CD4-positive, alpha-beta T cell treated with Interferon alpha-2 for 1 hour (primary cell): ENCODE measurements around the gene CYP3A7.
"Not testable (repeated sequence)": the region's sequence is repeated elsewhere in the genome, so short reads cannot be mapped to it uniquely, and the experiment has no call there.

ENCODE experiments used
- DNase-seq, 2 donors: peaks; one replicate each; pipeline ENCODE4 v3.0.0-alpha.2; 2020 to 2022

The CYP3A7 gene

DNA sequence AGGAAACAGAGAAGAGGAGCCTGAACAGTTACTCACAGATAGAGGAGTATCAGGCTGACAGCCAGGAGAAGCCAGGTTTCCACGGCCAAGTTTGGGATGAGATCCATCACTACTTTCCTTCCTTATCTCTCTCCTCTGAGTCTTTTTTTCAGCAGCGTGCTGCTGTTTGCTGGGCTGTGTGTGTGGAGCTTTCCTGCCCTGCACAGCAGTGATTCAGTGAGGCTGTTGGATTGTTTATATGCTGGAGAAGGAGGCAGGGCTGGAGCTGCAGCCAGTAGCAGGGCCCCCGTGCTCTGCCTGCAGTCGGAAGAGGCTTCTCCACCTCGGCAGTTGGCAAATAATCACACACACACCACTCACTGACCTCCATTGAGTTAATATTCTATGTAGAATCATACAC is at the start of gene CYP3A7:
Gene CYP3A7 (minus strand): TSS at position 210 of the 400 bp plus-strand sequence. CDS start 103 bp downstream, at position 107.
- no peak for DNase-seq

DNA sequence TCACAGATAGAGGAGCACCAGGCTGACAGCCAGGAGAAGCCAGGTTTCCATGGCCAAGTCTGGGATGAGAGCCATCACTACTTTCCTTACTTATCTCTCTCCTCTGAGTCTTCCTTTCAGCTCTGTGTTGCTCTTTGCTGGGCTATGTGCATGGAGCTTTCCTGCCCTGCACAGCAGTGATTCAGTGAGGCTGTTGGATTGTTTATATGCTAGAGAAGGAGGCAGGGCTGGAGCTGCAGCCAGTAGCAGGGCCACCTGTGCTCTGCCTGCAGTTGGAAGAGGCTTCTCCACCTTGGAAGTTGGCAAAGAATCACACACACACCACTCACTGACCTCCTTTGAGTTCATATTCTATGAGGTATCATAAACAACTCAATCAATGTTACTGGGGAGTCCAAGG is 49.0 kb upstream of the CYP3A7 start, which contains the start of gene CYP3A4:
Gene CYP3A4 (minus strand): TSS at position 178 of the 400 bp plus-strand sequence. CDS start 103 bp downstream, at position 75.
- no peak for DNase-seq

DNA sequence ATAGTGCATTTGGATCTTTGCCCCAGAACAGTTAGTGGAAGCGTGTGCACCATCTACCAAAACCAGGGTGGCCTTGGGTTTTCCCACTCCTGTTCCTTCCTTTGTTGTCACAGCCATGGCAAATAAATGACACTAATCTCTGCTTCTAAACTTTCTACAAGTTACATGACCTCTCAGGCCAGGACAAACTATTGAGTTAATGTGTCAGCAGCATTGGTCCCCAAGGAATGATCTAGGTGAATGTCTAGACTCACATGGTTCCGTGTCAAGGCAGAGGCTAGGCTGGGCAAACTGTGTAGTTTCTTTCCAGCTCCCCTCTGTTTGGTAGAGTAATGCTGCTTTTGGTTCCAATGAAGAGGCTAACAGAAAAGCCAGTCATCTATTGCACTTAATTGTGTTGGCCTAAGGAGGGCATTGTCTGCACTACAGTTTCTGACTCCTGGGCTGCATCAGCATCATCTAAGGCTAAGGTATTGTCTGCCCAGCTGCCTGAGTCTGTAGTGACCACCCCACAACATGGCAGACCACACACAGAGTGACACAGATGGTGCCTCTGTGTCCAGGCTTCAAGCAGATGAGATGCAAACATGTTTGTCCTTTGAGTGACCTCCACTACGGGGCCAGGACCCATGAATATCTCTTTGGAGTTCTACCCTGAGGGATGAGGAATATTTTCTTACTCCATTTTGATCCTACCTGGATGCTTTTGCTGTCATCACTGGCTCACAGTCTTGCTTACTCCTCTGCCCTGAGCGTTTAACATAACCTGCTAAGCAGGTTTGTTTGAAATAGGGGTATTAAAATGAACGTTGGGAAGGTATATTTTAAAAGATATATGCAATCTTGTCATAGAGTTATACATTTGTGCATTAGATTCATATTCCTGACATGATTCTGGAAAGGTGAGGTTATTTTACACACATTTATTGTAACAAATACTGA is 47.3 kb upstream of the CYP3A7 start:
- DNase-seq: no peak

DNA sequence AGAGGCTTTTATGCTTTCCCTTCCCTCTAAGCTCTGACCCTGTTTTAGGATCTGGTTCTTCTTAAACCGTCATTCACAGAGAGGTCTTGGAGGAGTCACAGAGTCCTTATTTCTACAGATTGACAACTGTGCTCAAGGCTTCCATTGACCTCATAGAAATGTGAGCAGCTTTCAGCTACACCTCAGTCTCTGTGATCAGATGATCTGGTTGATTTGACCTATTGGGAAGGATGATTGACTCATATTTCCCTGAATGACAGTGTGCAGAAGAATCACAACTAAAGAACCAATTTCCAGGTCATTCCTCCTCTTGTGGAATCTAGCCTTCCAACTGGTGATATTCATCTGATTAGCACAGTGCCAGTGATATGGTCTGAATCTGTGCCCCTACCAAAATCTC is 45.6 kb upstream of the CYP3A7 start:
- no peak for DNase-seq

DNA sequence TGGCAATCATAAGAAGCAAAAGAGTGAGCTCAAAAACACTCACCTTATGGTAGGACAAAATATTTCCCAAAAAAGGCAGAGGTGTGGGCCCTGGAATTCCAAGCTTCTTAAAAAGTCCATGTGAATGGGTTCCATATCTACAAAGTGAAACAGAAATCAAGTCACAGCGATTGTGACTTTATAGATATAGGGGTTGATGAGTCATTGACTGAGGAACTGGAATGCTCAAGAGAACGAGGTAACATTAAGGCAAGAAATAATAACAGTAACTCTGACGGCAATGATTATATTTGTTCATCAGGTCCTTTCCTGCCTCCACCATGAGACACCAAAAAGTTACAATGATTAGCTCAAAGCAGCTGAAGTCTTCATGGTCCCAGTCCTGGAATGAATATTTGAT is 45.0 kb upstream of the CYP3A7 start:
- no peak for DNase-seq

DNA sequence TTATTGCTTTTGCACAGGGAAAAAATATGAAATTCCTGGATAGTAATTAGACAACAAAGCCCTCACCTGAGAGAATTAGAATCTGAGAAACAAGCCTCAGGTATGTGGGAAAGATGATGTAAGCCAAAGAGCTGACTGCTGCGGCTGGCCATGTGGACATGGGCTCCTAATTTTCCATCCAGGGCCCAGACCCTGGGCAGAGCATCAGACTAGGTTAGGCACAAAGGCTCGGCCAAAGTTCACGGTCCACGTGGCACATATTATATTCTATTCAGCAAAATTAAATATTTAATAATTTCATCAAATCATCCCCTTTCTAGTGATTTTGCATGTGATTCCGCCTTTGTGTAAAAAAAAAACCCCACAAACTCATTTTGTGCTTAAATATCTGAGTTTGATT is 43.9 kb upstream of the CYP3A7 start:
- DNase-seq: no peak

DNA sequence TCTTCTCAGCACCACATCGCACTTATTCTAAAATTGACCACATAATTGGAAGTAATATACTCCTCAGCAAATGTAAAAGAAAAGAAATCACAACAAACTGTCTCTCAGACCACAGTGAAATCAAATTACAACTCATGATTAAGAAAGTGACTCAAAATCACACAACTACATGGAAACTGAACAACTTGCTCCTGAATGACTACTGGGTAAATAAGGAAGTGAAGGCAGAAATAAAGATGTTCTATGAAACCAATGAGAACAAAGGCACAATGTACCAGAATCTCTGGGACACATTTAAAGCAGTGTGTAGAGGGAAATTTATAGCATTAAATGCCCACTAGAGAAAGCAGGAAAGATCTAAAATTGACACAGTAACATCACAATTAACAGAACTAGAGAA is 38.4 kb upstream of the CYP3A7 start:
- DNase-seq: not testable (repeated sequence)

DNA sequence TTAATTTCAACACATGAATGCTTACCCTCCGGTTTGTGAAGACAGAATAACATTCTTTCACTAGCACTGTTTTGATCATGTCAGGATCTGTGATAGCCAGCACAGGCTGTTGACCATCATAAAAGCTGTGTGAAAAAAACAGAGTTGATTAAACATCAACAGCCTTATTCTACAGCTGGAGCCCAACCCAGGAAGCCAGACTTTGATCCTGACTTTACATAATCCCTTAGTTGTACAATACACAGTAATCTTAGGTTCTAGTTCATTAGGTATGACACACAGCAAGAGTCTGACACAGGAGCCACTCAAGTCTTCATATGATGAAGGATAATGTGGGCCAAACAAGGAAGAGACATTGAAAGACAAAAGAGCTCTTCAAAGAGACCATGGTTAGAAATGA is 37.6 kb upstream of the CYP3A7 start:
- DNase-seq: no peak

DNA sequence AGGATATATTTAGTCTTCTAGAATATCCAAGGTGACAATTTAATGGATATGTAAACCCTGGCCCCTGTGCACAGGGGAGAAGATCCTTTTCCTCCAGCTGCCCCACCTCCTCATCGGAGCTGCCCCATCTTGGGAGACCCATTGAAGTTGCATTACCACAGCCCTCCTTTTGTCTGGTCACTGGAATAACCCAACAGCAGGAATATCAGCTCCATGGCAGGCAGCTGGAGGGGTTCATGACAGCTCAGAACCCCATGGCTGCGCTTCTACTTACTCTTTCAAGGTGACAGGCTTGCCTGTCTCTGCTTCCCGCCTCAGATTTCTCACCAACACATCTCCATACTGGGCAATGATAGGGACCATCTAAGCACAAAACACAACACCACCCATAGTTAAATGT is 34.5 kb upstream of the CYP3A7 start:
- DNase-seq: not testable (repeated sequence)

DNA sequence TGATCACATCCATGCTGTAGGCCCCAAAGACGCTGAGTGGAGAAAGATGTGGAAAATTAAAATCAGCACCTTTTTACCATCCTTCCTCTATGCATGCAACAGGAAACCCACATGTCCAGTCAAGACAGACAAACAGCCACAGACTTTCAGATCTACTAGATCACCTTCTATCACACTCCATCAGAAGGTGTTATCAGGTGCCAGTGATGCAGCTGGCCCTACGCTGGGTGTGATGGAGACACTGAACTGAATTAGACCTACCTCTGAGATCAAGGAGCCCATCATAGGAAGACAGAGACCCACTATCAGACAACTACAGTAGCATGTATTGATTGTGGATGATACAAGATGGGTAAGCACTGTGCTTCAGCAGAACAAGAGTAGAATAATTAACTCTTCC is 33.5 kb upstream of the CYP3A7 start:
- DNase-seq: no peak

DNA sequence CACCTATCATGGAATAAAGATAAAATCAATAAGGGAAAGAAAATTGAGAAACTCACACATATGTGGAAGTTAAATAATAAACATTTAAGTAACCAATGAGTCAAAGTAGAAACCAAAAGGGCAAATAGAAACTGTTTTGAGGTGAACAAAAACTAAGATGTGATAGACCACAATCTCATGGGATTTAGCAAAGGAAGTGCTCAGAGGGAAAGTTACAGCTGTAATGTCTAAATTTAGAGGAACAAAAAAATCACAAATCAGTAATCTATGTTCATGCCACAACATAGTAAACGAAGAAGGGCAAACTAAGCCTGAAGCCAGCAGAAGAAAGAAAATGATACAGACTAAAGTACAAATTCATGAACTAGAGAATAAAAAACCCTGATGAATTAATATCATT is 32.7 kb upstream of the CYP3A7 start:
- no peak for DNase-seq

DNA sequence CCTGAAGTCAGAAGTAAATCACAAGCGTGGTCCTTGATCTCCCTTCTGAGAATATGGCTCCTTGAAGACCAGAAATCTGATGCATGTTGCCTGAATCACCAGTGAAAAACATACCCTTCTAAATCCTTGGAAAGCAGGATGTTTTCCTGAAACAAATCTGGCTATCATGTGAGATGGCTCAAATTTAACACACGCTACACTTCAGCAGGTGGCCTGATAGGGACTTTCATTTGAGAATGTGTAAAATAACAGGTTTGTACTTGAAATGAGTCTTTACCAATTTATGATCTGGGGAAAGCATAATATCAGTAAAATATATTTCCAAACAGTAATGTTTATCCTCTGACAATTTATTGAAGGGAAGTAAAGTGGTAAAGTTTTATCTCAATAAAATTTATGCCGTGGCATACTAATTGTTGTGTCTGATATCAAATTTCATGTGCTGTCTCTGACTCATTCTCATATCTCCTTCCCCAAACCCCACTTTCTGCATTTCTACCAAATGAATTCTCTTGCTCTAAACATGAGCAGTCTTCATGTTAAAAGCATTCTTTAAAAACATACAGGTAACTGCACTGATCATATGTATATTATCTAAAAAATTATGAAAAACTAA is 31.6 kb upstream of the CYP3A7 start:
- no peak for DNase-seq

DNA sequence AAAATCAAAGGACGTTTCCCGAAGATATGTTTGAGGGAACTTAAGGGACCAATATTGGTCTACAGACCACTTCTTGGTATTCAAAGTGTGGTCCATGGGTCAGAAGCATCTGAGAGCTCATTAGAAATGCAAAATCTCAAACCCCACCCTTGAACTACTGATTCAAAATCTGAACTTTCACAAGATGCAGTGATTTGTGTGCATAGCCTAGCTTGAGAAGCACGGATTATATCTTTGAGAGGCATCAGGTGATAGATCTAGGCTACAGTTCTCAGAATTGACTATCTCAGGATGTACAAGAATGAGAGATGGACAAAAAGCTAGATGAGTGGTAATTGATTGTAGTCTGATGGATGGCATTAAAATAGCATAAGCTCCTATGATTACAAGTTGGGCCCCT is 29.5 kb upstream of the CYP3A7 start:
- DNase-seq: no peak

DNA sequence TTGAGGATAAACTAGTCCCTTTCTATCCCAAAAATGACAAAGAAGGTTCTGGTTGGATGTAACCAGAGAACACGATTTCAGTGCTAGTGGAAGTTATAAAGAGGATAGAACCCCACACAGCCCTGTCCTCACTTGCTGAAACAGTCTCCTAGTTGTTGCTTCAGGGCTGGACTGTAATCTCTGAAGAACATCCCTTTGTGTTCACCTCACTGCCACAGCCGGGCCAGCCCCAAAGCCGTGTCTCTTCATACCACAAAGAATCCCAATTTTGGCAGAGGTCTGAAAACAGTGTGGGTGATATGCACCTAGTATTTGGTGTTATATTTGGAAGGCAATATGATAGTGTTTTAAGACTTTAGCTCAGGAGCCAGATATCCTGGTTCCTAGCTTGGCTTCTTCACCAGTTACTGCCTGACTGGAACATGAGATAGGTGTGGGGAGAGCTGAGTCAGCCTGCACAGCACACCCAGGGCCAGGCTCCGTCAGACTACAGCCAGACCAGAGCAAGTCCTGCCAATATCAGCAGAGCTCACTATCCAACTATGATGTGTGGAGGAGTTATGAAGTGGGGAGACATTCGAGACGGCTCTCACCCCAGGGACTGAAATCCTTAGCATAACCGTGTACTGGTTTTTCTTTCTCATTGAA is 27.8 kb upstream of the CYP3A7 start:
- DNase-seq: no peak

DNA sequence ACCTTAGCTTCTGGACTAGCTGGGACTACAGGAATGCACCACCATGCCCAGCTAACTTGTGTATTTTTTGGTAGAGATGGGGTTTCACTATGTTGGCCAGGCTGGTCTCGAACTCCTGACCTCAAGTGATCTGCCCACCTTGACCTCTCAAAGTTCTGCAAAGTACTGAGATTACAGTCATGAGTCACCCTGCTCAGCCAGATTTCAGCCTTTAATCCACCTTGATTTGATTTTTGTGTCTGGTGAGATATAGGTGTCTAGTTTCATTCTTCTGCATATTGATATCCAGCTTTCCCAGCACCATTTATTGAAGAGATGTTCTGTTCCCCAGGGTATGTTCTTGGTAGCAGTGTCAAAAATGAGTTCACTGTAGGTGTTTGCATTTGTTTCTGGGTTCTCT is 20.1 kb upstream of the CYP3A7 start:
- DNase-seq: no peak

DNA sequence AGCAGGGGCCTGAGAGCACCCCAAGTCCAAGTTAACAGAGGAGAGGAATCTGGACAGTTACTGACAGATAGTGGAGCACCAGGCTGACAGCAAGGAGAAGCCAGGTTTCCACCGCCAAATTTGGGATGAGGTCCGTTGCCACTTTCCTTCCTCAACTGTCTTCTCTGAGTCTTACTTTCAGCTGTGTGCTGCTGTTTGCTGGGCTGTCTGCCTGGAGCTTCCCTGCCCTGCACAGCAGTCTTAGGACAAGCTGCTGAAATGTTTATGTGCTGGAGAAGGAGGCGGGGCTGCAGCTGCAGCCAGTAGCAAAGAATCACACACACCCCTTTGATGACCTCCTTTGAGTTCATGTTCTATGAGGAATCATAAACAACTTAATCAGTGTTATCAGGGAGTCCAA is 17.4 kb upstream of the CYP3A7 start:
- no peak for DNase-seq

DNA sequence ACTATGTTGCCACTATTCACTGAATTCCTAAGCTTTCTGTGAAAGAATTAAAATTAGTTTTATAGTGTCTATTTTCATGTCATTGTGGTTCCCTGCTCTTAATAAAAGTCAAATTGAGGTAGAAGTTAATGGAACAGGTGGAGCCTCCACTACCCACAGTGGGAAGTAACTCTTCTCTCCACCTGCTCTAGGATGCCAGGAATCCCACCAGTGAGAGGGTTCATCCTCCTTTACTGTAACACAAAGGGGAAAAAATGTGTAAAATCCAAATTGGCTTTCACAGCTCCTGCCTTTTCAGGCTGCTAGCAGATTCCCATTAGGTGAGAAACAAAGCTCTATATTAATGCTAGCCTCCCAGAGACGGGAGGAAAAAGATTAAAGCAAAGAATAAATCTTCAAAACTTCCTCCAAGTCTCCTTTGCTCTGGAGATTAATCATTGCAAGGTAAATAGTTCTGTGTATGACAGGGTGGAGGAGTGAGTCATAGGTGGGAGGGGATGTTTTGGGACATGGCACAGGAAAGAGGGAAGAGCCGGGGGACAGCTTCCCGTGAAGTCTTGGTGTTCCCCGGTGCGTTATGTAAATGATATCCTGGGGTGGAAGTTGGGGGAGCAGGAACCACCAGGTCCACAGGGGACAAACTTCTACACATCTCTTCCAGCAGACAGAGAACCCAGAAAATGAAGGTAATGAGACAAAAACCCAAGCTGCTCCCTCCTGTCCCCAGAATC is 16.5 kb upstream of the CYP3A7 start:
- DNase-seq: not testable (repeated sequence)

DNA sequence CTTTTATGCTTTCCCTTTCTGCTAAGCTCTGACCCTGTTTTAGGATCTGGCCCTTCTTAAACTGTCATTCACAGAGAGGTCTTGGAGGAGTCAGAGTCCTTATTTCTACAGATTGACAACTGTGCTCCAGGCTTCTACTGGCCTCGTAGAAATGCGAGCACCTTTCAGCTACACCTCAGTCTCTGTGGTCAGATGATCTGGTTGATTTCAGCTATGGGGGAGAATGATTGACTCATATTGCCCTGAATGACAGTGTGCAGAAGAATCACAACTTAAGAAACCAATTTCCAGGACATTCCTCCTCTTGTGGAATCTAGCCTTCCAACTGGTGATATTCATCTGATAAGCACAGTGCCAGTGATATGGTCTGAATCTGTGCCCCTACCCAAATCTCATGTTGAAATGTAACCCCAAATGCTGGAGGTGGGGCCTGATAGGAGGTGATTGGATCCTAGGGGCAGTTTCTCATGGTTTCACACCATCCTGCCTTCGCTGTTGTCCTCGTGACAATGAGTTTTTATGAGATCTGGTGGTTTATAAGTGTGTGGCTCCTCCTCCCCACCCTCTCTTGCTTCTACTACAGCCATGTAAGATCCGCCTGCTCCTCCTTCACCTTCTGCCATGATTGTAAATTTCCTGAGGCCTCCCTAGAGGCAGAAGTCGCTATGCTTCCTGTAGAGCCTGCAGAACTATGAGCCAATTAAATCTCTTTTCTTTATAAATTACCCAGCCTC is 14.0 kb upstream of the CYP3A7 start:
- no peak for DNase-seq

DNA sequence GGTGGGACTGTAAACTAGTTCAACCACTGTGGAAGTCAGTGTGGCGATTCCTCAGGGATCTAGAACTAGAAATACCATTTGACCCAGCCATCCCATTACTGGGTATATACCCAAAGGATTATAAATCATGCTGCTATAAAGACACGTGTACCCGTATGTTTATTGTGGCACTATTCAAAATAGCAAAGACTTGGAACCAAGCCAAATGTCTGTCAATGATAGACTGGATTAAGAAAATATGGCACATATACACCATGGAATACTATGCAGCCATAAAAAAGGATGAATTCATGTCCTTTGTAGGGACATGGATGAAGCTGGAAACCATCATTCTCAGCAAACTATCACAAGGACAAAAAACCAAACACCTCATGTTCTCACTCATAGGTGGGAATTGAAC is 11.9 kb upstream of the CYP3A7 start:
- DNase-seq: not testable (repeated sequence)

DNA sequence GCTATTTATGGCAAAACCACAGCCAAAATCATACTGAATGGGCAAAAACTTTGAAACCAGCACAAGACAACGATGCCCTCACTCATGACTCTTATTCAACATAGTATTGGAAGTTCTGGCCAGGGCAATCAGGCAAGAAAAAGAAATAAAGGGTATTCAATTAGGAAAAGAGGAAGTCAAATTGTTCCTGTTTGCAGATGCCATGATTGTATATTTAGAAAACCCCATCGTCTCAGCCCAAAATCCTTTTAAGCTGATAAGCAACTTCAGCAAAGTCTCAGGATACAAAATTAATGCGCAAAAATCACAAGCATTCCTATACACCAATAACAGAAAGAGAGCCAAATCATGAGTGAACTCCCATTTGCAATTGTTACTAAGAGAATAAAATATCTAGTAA is 10.4 kb upstream of the CYP3A7 start:
- DNase-seq: not testable (repeated sequence)

DNA sequence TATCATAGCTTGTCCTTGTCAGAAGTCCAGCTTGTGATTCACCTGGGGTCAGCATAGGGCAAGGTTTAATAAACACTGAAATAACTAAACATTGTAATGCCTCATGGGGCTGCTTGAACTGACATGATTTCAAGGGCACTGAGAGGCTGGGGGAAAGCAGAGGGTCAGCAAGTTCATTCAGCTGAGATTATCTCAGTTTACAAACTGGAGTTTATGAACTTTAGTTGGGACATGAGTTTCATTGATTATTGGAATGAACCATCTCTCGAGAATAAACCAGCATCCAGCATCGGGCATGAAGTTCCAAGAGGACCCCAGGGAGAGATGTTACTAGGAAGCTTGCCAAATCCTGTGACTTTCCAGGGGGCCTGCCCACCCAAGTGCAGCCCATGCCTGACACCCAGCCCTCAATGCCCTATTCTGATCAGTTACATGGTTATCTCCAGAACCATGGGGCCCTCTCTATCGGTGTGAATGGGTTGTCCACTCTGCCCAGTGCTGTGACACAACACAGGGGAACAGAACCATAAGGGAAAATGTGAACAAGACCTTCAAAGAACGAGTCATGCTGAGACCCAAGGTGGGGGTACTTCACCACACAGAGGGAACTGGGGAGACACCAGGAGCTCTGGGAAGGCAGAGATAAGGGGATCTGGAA is 7.9 kb upstream of the CYP3A7 start:
- DNase-seq: no peak

DNA sequence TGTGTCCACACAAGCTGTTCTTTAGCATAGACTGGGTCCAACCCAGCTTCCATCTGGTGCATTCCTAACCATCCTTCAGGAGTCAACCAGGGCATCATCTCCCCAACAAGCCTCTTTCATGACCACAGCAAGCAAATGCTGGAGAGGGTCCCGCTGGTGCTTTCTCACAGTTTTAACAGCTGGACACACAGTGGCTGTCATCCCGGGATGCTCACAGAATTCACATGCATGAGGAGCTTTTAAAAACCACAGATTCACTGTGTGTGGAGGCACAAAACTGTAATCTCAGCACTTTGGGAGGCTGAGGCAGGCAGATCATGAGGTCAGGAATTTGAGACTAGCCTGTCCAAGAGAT is 6.4 kb upstream of the CYP3A7 start:
- DNase-seq: no peak
